Nephron progenitor cell (in vitro differentiated cells): Measurements from ENCODE around the gene INS.

Experiments
- DNase-seq: peaks from one replicate; pipeline ENCODE4 v3.0.0; 2021
- H3K27ac Mint-ChIP-seq: 2 replicates; pipeline ENCODE4 v1.8.0; 2021; ENCODE audit warnings: mild to moderate bottlenecking, moderate library complexity, mixed read lengths
- H3K27me3 Mint-ChIP-seq: 2 replicates; pipeline ENCODE4 v1.8.0; 2021; ENCODE audit warnings: mild to moderate bottlenecking, low read depth, mixed read lengths; ENCODE audit not compliant: poor library complexity
- H3K36me3 Mint-ChIP-seq: 2 replicates; pipeline ENCODE4 v1.8.0; 2021; ENCODE audit warnings: low read depth, mixed read lengths
- H3K4me1 Mint-ChIP-seq: 2 replicates; pipeline ENCODE4 v1.8.0; 2021; ENCODE audit warnings: mixed read lengths
- H3K4me3 Mint-ChIP-seq: 2 replicates; pipeline ENCODE4 v1.8.0; 2021; ENCODE audit warnings: mild to moderate bottlenecking, moderate library complexity, mixed read lengths
- H3K9me3 Mint-ChIP-seq: 2 replicates; pipeline ENCODE4 v1.8.0; 2021; ENCODE audit warnings: mild to moderate bottlenecking, moderate library complexity, mixed read lengths
- CTCF ChIP-seq: fragments of 200-600 bp; sonication (generic); IDR thresholded peaks from 2 replicates; pipeline ENCODE4 v1.5.0; 2021; ENCODE audit warnings: antibody characterized with exemption

INS gene

GRCh38 chr11:2207773-2208621 lies 47.0 kb upstream of the INS start:
- no peaks in the 10 kb centered on the region for H3K36me3 Mint-ChIP-seq
- H3K4me3 Mint-ChIP-seq = no peak overlapping the region
- H3K27ac Mint-ChIP-seq = no peak overlapping the region
- H3K27me3 Mint-ChIP-seq = no peaks in the 10 kb centered on the region
- TF ChIP-seq CTCF = no peak
- H3K4me1 Mint-ChIP-seq = peaks cover 26% of the 10 kb centered on the region
- no peak for DNase-seq
- no peaks in the 10 kb centered on the region for H3K9me3 Mint-ChIP-seq

- no peak for DNase-seq
- H3K9me3 Mint-ChIP-seq = no peaks in the 10 kb centered on the region
Measured at GRCh38 chr11:2207212-2207611, 46.2 kb upstream of the INS start.

GRCh38 chr11:2205981-2206690 lies 45.1 kb upstream of the INS start:
- H3K27me3 Mint-ChIP-seq = no peaks in the 10 kb centered on the region
- DNase-seq = no peak

More at GRCh38 chr11:2207212-2207611, 46.2 kb upstream of the INS start:
- no peak for TF ChIP-seq CTCF
- Mint-ChIP-seq H3K4me1 (peaks cover 19% of the 10 kb centered on the region), H3K27ac (no peak overlapping the region), H3K27me3 (no peaks in the 10 kb centered on the region), H3K36me3 (no peaks in the 10 kb centered on the region), H3K4me3 (no peak overlapping the region)

GRCh38 chr11:2205214-2205720 lies 44.3 kb upstream of the INS start:
- Mint-ChIP-seq H3K4me3 (no peak overlapping the region), H3K27me3 (no peaks in the 10 kb centered on the region), H3K9me3 (no peaks in the 10 kb centered on the region), H3K36me3 (no peaks in the 10 kb centered on the region), H3K27ac (no peak overlapping the region), H3K4me1 (peaks cover 7% of the 10 kb centered on the region)
- TF ChIP-seq CTCF = no peak
- no peak for DNase-seq

More at GRCh38 chr11:2205981-2206690, 45.1 kb upstream of the INS start:
- TF ChIP-seq CTCF = no peak
- H3K4me3 Mint-ChIP-seq = no peak overlapping the region
- no peaks in the 10 kb centered on the region for H3K9me3 Mint-ChIP-seq
- H3K4me1 Mint-ChIP-seq = peaks cover 16% of the 10 kb centered on the region
- H3K27ac Mint-ChIP-seq = no peak overlapping the region
- no peaks in the 10 kb centered on the region for H3K36me3 Mint-ChIP-seq

- peaks cover 5% of the 10 kb centered on the region for H3K4me1 Mint-ChIP-seq
- H3K27me3 Mint-ChIP-seq = no peaks in the 10 kb centered on the region
- DNase-seq = no peak
- H3K36me3 Mint-ChIP-seq = no peaks in the 10 kb centered on the region
- no peak overlapping the region for H3K27ac Mint-ChIP-seq
- TF ChIP-seq CTCF = no peak
- H3K4me3 Mint-ChIP-seq = no peak overlapping the region
- no peaks in the 10 kb centered on the region for H3K9me3 Mint-ChIP-seq
Measured at GRCh38 chr11:2204361-2205213, 43.6 kb upstream of the INS start.
